Parathyroid adenoma (tissue), 2 donors: ENCODE measurements around the gene ABHD15.

ENCODE experiments used
- H2AFZ ChIP-seq: fragments of 300-600 bp; sonication (generic); one replicate; pipeline ENCODE4 v1.7.0; 2017; ENCODE audit warnings: antibody characterized with exemption, mild to moderate bottlenecking
- H3K27ac ChIP-seq: fragments of 300-600 bp; sonication (generic); one replicate; pipeline ENCODE4 v1.7.0; 2017
- H3K27me3 ChIP-seq: fragments of 300-600 bp; sonication (generic); one replicate; pipeline ENCODE4 v1.7.0; 2017; ENCODE audit warnings: low read length; ENCODE audit not compliant: control insufficient read depth, insufficient read depth
- H3K36me3 ChIP-seq: fragments of 300-600 bp; sonication (generic); one replicate; pipeline ENCODE4 v1.7.0; 2017; ENCODE audit warnings: low read length; ENCODE audit not compliant: control insufficient read depth, insufficient read depth
- H3K4me1 ChIP-seq: fragments of 300-600 bp; sonication (generic); one replicate; pipeline ENCODE4 v1.7.0; 2017; ENCODE audit warnings: control low read depth
- H3K4me2 ChIP-seq: fragments of 300-600 bp; sonication (generic); one replicate; pipeline ENCODE4 v1.7.0; 2017; ENCODE audit warnings: low read length
- H3K4me3 ChIP-seq: fragments of 300-600 bp; sonication (generic); one replicate; pipeline ENCODE4 v1.7.0; 2017; ENCODE audit warnings: low read depth, low read length
- H3K79me2 ChIP-seq: fragments of 300-600 bp; sonication (generic); one replicate; pipeline ENCODE4 v1.7.0; 2017; ENCODE audit warnings: control low read depth
- H3K9ac ChIP-seq: fragments of 300-600 bp; sonication (generic); one replicate; pipeline ENCODE4 v1.7.0; 2017; ENCODE audit warnings: mild to moderate bottlenecking
- H3K9me3 ChIP-seq: fragments of 300-600 bp; sonication (generic); one replicate; pipeline ENCODE4 v1.7.0; 2017; ENCODE audit warnings: low read length; ENCODE audit not compliant: control insufficient read depth
- TF ChIP-seq, protein P1 (sequence below): fragments of 300-600 bp; sonication (generic); IDR thresholded peaks from one replicate; pipeline ENCODE4 v1.7.0; 2017; ENCODE audit warnings: antibody characterized with exemption, mild to moderate bottlenecking
- donor health status: primary hyperparathyroidism.

The ABHD15 gene

GRCh38 chr17:29518359-29518758 is 48.5 kb downstream of the ABHD15 start:
- Histone ChIP-seq H3K9ac (no peak overlapping the region), H3K4me3 (no peak overlapping the region), H3K4me1 (peaks cover 3% of the 10 kb centered on the region), H2AFZ (no peak overlapping the region), H3K27me3 (no peaks in the 10 kb centered on the region), H3K36me3 (no peaks in the 10 kb centered on the region), H3K4me2 (no peak overlapping the region), H3K27ac (no peak overlapping the region), H3K79me2 (no peaks in the 10 kb centered on the region), H3K9me3 (no peaks in the 10 kb centered on the region)
- TF ChIP-seq, protein P1, sequence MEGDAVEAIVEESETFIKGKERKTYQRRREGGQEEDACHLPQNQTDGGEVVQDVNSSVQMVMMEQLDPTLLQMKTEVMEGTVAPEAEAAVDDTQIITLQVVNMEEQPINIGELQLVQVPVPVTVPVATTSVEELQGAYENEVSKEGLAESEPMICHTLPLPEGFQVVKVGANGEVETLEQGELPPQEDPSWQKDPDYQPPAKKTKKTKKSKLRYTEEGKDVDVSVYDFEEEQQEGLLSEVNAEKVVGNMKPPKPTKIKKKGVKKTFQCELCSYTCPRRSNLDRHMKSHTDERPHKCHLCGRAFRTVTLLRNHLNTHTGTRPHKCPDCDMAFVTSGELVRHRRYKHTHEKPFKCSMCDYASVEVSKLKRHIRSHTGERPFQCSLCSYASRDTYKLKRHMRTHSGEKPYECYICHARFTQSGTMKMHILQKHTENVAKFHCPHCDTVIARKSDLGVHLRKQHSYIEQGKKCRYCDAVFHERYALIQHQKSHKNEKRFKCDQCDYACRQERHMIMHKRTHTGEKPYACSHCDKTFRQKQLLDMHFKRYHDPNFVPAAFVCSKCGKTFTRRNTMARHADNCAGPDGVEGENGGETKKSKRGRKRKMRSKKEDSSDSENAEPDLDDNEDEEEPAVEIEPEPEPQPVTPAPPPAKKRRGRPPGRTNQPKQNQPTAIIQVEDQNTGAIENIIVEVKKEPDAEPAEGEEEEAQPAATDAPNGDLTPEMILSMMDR = no peak

DNA sequence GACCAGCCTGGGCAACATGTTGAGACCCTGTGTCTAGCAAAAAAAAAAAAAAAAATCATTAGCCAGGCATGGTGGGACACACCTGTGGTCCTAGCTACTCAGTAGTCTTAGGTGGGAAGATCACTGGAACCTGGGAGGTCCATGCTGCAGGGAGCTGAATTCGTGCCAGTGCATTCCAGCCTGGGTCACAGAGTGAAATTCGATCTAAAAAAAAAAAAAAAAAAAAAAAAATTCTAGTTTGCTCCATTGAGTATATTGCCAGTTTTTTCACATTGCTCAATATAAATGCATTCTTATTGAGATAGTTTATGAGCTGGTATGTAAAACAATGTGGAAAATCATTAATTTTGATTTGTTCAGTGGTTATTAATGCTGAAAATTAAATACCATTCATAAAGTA is 52.0 kb downstream of the ABHD15 start:
- no peaks in the 10 kb centered on the region for H3K27me3 ChIP-seq
- H3K4me2 ChIP-seq = no peak overlapping the region
- H3K36me3 ChIP-seq = no peaks in the 10 kb centered on the region
- no peak overlapping the region for H3K4me3 ChIP-seq
- TF ChIP-seq, protein P1 = no peak
- no peaks in the 10 kb centered on the region for H3K9me3 ChIP-seq
- H2AFZ ChIP-seq = no peak overlapping the region
- no peaks in the 10 kb centered on the region for H3K79me2 ChIP-seq
- peaks cover 3% of the 10 kb centered on the region for H3K4me1 ChIP-seq
- H3K9ac ChIP-seq = no peak overlapping the region
- no peak overlapping the region for H3K27ac ChIP-seq

- H3K4me3 ChIP-seq = no peak overlapping the region
- no peak overlapping the region for H3K27ac ChIP-seq
- no peaks in the 10 kb centered on the region for H3K36me3 ChIP-seq
- peaks cover 3% of the 10 kb centered on the region for H3K4me1 ChIP-seq
- H3K79me2 ChIP-seq = peaks cover 3% of the 10 kb centered on the region
- no peak overlapping the region for H2AFZ ChIP-seq
- H3K27me3 ChIP-seq = no peaks in the 10 kb centered on the region
- no peaks in the 10 kb centered on the region for H3K9me3 ChIP-seq
- TF ChIP-seq, protein P1 = no peak
- no peak overlapping the region for H3K9ac ChIP-seq
- no peak overlapping the region for H3K4me2 ChIP-seq
Measured at GRCh38 chr17:29510953-29511352, 55.9 kb downstream of the ABHD15 start.
